Mesenteric fat pad (tissue), 1 donor: ENCODE measurements around the gene VRTN. TPM values are rescaled to one million over a fixed set of nuclear protein-coding genes. Genes with fewer than 3 reads are reported as not detected.

ENCODE experiments used
- DNase-seq: peaks from one replicate; pipeline ENCODE4 v3.0.0-alpha.2; 2020; ENCODE audit warnings: low spot score
- total RNA-seq: library from RNA; stranded (reverse); fragmentation: NEBNext Ultra II Directional; extraction: Animal tissue kit (Norgen Biotek cat#: 25700); gene quantifications from one replicate; pipeline ENCODE4 v1.2.1, GENCODE V29; 2021
- donor health status: DM: yes; HTN: yes; CAD: no.

VRTN gene
- total RNA-seq, 1 donor from 2014 or later: not detected

- DNase-seq: peak; percentile 49
Observed at GRCh38 chr14:74392616-74393570, 44.6 kb downstream of the VRTN start.

DNA sequence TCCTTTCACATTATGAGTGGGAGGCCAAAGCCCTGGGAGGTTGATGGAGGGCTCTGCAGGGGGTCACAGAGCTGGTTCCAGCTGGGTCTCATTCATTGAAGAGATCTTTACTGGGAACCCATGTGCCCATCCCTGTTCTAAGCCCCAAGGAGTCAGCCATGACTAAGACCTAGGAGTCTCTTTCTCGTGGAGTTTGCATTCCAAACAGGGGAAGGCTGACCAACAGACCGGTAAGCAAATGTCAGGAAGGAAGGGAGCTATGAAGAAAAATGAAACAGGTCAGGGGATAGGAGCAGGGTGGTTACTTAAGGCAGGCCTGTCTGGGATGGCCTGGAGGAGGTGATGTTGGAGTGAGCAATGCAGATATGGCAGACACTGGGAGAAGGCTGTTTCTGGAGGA, 46.3 kb downstream of the VRTN start:
- peak; percentile 12 for DNase-seq

GRCh38 chr14:74395094-74395493, 46.8 kb downstream of the VRTN start:
- peak; percentile 83 for DNase-seq

DNA sequence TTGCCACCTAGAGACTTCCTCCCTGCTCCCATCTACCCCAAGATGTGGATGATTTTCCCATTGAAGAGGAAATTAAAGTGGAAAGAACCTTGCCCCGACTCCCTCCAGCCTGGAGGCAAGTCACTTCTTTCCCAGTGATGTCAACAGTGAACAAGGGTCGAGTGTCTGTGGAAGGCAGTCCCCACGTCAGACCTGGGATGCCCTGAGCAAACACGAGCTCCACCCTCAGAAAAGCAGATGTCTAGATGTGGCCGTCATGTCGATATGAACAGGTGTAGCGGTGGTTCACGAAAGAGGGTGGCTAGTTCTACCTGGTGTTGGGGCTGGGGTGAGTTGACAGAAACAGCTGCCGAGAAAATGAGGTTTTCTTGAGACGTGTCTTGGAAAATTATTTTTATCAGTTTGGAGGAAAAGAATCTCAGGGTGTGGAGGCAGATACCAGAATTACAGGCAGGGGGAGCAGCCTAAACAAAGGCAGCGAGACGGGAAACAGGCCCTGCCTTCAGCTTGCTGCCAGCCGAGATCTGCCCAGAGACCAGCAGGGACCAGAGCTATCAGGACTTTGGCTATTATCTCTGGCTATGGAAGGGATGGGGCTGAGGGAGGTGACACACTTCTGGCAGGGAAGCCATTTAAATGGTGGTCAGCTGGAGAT, 51.9 kb downstream of the VRTN start:
- DNase-seq: peak; percentile 57

DNA sequence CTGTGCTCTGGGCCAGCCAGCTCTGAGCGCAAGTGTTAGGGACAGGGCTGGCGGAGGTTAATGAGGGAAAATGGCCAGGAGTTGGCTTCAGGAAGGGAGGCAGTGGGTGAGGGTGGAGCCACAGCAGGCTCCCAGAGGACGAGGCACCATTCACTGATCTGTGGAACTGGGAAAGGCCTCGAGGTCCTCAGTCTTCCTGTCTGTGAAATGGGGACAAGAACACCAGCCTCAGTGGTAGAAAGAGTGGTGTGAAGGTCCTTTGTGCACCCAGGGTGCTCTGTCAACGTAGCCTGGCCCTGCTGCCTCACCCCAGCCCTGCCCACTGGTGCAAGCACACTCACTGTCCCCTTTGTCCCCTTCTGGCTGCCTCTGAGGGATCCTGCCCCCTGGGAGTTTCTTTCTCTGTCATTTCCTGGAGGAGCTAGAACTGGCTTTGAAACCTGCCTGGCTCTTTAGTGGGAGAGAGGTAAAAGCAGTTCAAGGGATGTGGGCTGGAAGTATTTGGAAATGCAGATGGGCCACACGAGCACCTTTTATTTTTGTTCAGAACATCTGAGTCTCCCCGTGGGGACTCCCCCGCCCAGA, 52.7 kb downstream of the VRTN start:
- DNase-seq: peak; percentile 71

DNA sequence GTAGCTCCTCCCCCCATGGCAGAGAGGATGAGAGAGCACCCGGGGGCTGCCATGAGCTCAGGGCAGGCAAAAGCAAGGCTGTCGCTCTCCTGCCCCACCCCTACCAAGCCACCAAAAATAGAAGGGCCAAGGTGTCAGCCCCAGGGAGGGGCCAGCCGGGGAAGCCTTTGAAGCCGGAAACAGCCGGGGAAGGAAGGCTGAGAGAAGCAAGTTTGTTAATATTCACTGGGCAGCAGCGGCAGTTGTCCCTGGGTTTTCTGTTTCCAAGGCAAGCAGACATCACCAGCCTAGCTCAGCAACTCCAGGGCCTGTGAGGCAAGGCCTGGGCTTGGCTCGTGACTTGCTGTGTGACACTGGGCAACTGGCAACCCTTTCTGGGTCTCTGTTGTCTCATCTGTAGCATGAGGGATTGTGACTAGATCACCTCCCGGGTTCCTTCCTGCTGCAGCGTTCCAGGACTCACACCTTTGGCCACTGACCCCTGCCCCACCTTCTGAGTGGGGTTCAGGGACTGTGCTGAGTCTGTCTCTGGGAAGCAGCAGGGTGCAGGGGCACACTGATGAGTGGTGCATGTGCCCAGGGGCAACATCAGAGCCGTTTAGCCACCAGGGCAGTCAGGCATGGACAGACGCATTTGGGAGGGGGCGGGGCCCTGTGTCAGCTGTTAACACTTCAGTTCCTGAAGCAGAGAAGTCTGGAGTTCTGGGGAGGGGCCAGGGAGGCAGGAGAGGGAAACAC, 53.4 kb downstream of the VRTN start:
- peak; percentile 87 for DNase-seq

DNA sequence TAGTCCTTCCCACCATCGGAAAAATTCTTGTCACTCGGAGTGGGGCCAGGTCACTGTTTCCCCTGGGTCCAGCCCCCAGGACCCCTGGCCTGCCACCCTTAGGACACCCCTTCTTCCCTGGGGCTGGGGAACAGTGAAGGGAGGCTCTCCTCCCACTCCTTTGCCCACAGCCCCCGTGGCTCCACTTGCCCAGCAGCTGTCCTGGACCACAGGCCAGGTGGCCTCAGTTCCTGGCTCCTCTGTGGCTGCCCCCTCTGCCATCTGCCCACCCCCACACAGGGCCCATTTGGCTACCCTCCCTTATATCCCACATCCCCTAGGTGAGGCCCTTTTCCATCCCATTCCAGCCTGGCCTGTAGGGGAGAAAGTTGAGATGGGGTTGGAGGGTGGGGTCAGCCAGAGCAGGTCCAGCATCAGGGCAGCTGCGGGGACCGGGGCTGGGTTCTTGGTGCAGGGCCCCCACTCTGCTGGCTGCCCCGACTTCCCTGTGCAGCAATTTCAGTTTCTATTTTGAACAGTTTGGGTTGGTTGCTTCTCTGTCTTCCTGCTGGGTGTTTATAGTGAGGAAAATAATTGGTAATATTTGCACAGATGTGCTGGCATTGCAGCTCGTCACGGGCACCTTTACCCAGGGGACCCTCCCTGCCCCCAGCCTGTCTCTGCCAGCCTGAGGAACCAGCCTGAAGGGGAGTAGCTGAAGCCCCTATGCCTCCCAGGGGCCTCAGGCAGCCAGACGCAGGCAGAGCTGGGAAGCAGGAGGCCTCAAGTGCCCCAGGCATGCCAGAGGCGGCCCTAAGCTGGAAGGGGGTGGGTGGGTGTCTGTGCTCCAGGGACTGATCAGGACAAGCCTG, 54.4 kb downstream of the VRTN start:
- DNase-seq: peak; percentile 64

DNA sequence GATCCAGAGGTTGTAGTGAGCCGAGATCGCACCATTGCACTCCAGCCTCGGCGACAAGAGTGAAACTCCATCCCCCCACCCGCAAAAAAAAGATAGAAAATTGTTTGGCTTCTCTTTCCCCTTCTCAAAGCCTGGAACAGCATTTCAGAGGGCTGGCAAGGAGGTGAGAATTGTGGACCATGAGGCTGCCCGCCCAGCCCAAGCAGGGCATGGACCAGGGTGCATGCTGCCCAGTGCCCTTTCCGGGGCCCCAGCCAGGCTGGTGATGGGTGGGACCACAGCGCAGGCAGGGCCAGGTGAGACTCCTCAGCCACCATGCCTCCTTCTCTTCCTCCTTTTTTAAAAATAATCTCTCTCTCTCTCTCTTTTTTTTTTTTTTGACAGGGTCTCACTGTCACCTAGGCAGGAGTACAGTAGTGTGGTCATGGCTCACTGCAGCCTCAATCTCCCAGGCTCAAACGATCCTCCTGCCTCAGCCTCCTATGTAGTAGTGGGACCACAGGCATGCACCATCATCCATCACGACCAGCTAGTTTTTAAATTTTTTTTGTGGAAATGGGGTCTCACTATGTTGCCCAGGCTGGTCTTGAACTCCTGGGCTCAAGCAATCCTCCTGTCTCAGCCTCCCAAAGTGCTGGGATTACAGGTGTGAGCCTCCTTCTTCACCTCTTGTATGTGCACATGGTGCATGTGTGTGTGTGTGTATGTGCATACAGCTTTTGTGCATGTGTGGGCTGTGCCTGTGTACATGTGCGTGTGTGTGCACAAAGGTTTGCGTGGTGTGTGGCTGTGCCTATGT, 55.5 kb downstream of the VRTN start:
- peak; percentile 51 for DNase-seq

- DNase-seq: peak; percentile 68
Observed at GRCh38 chr14:74404435-74404834, 56.2 kb downstream of the VRTN start.

DNA sequence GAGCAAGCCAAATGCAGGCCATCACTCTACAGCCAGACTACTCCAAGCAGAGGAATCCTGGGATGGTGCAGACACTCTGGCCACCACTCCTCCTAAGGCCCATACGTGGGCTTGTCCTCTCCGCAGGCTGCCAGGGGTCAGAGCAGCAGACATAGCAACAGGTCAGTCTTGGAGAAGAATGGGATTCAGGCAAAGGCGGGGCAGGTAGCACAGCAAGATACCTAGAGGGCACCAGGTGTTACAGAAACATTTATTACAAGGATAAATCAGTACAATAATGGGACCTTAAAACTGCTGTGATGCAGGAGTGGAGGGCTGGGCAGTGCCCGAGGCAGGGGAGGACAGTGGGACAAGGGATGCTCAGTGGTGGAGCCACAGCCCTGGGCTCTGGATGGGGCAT, 57.4 kb downstream of the VRTN start:
- peak; percentile 69 for DNase-seq

- peak; percentile 73 for DNase-seq
Observed at GRCh38 chr14:74407021-74407800, 58.9 kb downstream of the VRTN start.

DNA sequence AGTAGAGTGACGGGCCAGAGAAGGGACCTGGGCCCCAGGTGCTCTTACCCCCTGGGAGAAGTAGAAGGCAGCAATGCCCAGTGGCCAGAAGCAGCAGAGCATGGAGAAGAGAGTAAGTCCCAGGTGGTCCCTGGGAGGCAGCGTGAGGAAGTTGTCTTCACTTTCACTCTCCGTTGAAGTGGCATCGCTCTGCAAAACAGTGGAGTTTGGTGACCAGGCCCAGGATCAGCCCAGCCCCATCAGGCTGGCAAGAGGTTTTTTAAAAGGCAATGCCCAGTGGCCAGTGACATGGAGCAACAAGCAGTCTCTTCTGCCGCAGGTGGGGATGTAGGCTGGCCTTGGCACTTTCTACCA, 59.5 kb downstream of the VRTN start:
- peak; percentile 75 for DNase-seq

GRCh38 chr14:74408870-74409269, 60.6 kb downstream of the VRTN start:
- DNase-seq: peak; percentile 14

GRCh38 chr14:74409441-74409840, 61.2 kb downstream of the VRTN start:
- peak; percentile 73 for DNase-seq

Other genes starting within 250 kb of the VRTN start
- not detected for gene VSX2, start 109.0 kb upstream of the VRTN start, total RNA-seq
- 41.5 TPM for gene ABCD4, start 45.5 kb upstream of the VRTN start, total RNA-seq
- not detected for gene SYNDIG1L, start 77.7 kb downstream of the VRTN start, total RNA-seq
- gene NPC2, start 144.8 kb downstream of the VRTN start, total RNA-seq: 290 TPM
- 17.8 TPM for gene ISCA2, start 145.3 kb downstream of the VRTN start, total RNA-seq